SH-SY5Y (cell line): ENCODE data around the gene NKAPL.

Experiments
- GATA2 ChIP-seq: IDR thresholded peaks from 2 replicates; pipeline ENCODE4 v1.6.1; 2011; ENCODE audit warnings: mild to moderate bottlenecking, low read depth, low read length
- GATA3 ChIP-seq: IDR thresholded peaks from 2 replicates; pipeline ENCODE4 v1.6.1; 2011; ENCODE audit warnings: low read depth, mild to moderate bottlenecking, low read length, moderate library complexity

- TF ChIP-seq GATA2 = no peak
- TF ChIP-seq GATA3 = no peak
Measured at GRCh38 chr6:28266563-28266961, 7.5 kb downstream of the NKAPL start.
